BE2C (cell line): ENCODE measurements around the gene DGKA.
"Not testable (repeated sequence)": the region's sequence is repeated elsewhere in the genome, so short reads cannot be mapped to it uniquely, and the experiment has no call there.

ENCODE experiments used
- DNase-seq: peaks from one replicate; pipeline ENCODE4 v3.0.0-alpha.2; 2020
- H3K27me3 ChIP-seq: fragments of 250-450 bp; sonication (Bioruptor Pico); 2 replicates; pipeline ENCODE4 v1.5.1; 2020; ENCODE audit warnings: mild to moderate bottlenecking
- H3K36me3 ChIP-seq: fragments of 250-450 bp; sonication (Bioruptor Pico); 2 replicates; pipeline ENCODE4 v1.5.1; 2020; ENCODE audit warnings: mild to moderate bottlenecking
- H3K4me1 ChIP-seq: fragments of 250-450 bp; sonication (Bioruptor Pico); 2 replicates; pipeline ENCODE4 v1.5.1; 2020
- H3K4me3 ChIP-seq: 2 replicates; pipeline ENCODE4 v1.5.1; 2011; ENCODE audit warnings: low read depth, low read length
- H3K9me3 ChIP-seq: fragments of 250-450 bp; sonication (Bioruptor Pico); 2 replicates; pipeline ENCODE4 v1.5.1; 2020
- CTCF ChIP-seq: IDR thresholded peaks from 2 replicates; pipeline ENCODE4 v1.5.1; 2012; ENCODE audit warnings: mild to moderate bottlenecking, low read depth, low read length

Gene DGKA

DNA sequence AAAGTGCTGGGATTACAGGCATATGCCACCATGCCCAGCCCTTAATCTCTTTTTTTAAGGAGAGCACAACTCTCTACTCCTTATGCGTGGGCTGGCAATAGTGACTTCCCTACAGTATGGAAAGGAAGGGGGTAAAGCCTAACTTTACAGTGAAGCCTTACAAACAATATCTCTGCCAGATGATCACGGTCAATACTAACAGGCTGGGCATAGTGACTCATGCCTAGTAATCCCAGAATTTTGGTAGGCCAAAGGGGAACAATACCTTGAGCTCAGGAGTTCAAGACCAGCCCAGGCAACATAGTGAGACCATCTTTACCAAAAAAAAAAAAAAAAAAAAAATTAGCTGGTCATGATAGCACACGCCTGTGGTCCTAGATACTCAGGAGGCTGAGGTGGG lies 8.8 kb upstream of the DGKA start:
- Histone ChIP-seq H3K4me3 (no peak overlapping the region), H3K36me3 (peaks cover 4% of the 10 kb centered on the region)
- no peak for TF ChIP-seq CTCF

DNA sequence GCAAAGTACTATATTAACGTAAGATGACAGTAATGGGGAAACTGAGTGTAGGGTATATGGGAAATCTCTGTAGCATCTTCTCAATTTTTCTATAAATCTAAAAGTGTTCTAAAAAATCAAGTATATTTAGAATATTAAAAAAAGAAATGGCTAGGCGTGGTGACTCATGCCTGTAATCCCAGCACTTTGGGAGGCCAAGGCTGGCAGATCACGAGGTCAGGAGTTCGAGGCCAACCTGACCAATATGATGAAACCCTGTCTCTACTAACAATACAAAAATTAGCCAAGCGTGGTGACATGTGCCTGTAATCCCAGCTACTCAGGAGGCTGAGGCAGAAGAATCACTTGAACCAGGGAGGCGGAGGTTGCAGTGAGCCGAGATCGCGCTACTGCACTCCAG lies 7.3 kb upstream of the DGKA start:
- H3K9me3 ChIP-seq, H3K27me3 ChIP-seq, H3K4me1 ChIP-seq, H3K4me3 ChIP-seq, H3K36me3 ChIP-seq, DNase-seq: not testable (repeated sequence)

More for the DNA sequence above, 8.8 kb upstream of the DGKA start:
- Histone ChIP-seq H3K27me3 (no peaks in the 10 kb centered on the region), H3K4me1 (no peaks in the 10 kb centered on the region), H3K9me3 (no peaks in the 10 kb centered on the region)
- no peak for DNase-seq

DNA sequence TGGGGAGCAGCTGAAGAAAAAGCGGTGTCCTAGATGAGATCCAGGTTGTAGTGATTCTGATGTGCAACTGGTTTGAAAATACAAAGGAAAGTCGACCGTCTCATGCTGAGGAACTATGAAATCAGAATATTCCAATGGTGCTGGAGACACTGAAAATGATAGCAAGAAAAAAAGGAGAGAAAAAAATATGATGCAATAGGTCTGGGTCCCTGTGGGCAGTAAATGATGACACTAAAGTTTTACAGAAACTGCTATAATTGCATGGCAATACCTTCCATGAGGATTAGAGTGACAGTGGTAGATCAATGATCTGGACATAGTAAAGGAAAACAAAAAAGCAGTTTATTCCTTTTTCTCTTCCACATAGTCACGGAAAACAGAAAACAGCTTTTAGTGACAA lies 5.6 kb upstream of the DGKA start:
- TF ChIP-seq CTCF, result no peak
- Histone ChIP-seq H3K4me3 (no peak overlapping the region), H3K9me3 (no peaks in the 10 kb centered on the region), H3K36me3 (peaks cover 4% of the 10 kb centered on the region), H3K4me1 (no peaks in the 10 kb centered on the region), H3K27me3 (no peaks in the 10 kb centered on the region)
- no peak for DNase-seq

DNA sequence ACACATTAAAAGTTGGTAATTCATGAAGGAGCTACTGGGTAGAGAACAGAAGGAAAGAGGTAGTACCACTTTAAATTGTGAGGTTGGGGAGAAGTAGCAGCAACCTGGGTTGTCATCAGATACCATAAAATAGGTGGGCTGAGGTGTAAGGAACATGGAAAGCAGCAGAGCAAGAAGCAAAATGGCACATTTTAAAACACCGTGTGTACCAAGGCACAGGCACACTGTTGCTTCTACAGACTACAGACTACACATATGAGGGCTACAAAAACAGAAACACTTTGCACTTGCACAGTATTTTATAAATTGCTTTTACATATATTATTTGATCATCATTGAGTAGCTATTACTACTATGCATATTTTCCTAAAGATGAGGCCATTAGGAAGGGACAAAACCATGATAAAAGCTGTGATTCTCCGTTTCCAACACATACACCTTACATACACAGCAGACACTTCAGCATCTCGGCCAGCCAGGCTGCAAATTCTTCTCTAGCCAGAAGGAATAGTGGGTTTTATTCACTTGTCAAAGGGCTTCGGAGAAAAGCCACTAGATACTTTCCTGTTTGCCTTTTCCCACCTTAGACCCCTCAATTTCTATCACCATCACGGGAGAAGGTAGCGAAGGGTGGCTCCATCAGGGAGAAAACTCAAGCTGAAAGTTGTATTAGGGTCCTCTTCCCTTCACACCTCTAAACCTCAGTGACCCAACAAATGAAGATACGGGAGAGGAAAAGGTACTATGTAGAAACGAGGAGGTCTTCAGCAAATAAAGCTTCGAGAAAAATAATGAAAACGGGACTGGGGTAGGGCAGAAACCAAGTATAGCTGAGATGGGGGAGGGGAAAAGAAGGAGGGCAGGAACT lies 4.9 kb upstream of the DGKA start:
- Histone ChIP-seq H3K36me3 (peaks cover 4% of the 10 kb centered on the region), H3K4me3 (peak overlapping the region; percentile 98), H3K27me3 (no peaks in the 10 kb centered on the region), H3K9me3 (no peaks in the 10 kb centered on the region), H3K4me1 (peaks cover 4% of the 10 kb centered on the region)
- no peak for TF ChIP-seq CTCF
- no peak for DNase-seq

DNA sequence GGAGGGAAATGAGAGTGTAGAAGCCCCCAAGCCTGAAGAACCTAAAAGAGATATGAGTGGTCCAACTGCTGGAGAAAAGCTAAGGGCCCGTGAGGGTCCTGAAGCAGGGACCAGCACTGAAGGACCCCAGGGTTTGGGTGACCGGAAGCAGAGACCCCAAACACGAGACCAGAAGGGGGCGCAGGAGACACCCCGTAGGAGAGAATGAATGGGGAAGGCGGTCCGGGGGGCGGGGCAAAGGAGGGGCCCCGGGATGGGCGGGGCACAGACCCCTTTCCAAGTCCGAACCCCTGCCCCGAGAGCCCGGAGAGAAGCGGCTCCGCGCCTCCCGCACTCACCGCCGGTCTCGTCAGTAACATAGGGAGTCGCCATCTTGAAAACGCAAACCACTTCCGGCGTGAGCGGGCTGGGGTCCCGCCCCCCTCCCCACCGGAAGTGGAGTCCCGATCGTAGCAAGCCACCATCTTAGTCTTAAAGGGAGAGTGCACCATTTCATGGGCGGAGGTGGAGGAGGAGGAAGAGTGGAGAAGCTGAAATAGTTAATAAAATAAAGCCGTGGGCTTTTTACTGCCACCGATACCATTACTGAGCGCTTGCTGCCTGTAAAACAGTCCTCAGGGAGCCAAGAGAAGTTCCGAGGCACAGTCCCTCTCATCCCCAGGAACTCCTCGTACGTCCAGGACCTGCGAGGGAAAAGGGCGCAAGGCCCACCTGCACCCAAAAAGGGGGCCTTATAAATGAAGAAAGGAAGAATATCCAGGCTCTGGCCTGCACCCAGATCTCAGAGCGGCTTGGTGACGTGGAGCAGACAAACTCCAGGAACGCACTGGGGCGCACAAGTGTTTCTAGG lies 4.0 kb upstream of the DGKA start:
- peak; percentile 79 for TF ChIP-seq CTCF
- Histone ChIP-seq H3K27me3 (no peaks in the 10 kb centered on the region), H3K9me3 (no peaks in the 10 kb centered on the region), H3K36me3 (peaks cover 4% of the 10 kb centered on the region), H3K4me1 (peaks cover 7% of the 10 kb centered on the region), H3K4me3 (peak overlapping the region; percentile 98)
- DNase-seq, result peak; percentile 90

GRCh38 chr12:55927588-55928502 lies 3.1 kb upstream of the DGKA start, which contains the start of gene PYM1:
TSS of gene PYM1 (minus strand) at chr12:55927894. CDS start at chr12:55927761, 133 bp downstream.
- DNase-seq, result peak; percentile 51
- TF ChIP-seq CTCF, result no peak
- H3K9me3 ChIP-seq, result no peaks in the 10 kb centered on the region
- H3K36me3 ChIP-seq, result no peaks in the 10 kb centered on the region; the same call in none of the 2 replicates
- H3K4me3 ChIP-seq, result peak within 1 kb of the TSS; percentile 98
- H3K27me3 ChIP-seq, result no peaks in the 10 kb centered on the region; the same call in 1 of the 2 replicates
- peaks cover 7% of the 10 kb centered on the region for H3K4me1 ChIP-seq
